ENCODE results near the gene OXSR1. TPM values are rescaled to one million over a fixed set of nuclear protein-coding genes. Genes with fewer than 3 reads are reported as not detected.

OXSR1 gene
- total RNA-seq, 1 donor from 2014 or later = 41.1 TPM

- no peaks in the 10 kb centered on the region for H3K36me3 Mint-ChIP-seq
- H3K4me1 Mint-ChIP-seq (ENCODE audit: unreplicated experiment) = peaks cover 21% of the 10 kb centered on the region
- H3K27me3 Mint-ChIP-seq = no peaks in the 10 kb centered on the region
- H3K27ac Mint-ChIP-seq = peak overlapping the region; percentile 99
- no peak overlapping the region for H3K4me3 Mint-ChIP-seq
- no peak for DNase-seq (ENCODE audit: extremely low spot score, unreplicated experiment)
- peaks cover 8% of the 10 kb centered on the region for H3K9me3 Mint-ChIP-seq
- no peak for TF ChIP-seq CTCF (conservative IDR thresholded peaks at IDR 0.05)
Observed at GRCh38 chr3:38152609-38153008, 12.7 kb upstream of the OXSR1 start.

- Mint-ChIP-seq H3K9me3 (peaks cover 8% of the 10 kb centered on the region), H3K36me3 (no peaks in the 10 kb centered on the region), H3K27me3 (no peaks in the 10 kb centered on the region), H3K4me1 (ENCODE audit: unreplicated experiment) (peaks cover 21% of the 10 kb centered on the region), H3K27ac (peak overlapping the region; percentile 99), H3K4me3 (peak overlapping the region; percentile 69)
- no peak for TF ChIP-seq CTCF (conservative IDR thresholded peaks at IDR 0.05)
- no peak for DNase-seq (ENCODE audit: extremely low spot score, unreplicated experiment)
Observed at GRCh38 chr3:38153221-38153620, 12.1 kb upstream of the OXSR1 start.

GRCh38 chr3:38154033-38154494 is 11.3 kb upstream of the OXSR1 start:
- Mint-ChIP-seq H3K36me3 (no peaks in the 10 kb centered on the region), H3K4me1 (ENCODE audit: unreplicated experiment) (peaks cover 21% of the 10 kb centered on the region), H3K27ac (peak overlapping the region; percentile 99), H3K27me3 (no peaks in the 10 kb centered on the region), H3K4me3 (peak overlapping the region; percentile 69), H3K9me3 (peaks cover 8% of the 10 kb centered on the region)
- TF ChIP-seq CTCF (conservative IDR thresholded peaks at IDR 0.05) = no peak
- DNase-seq (ENCODE audit: extremely low spot score, unreplicated experiment) = no peak

GRCh38 chr3:38154625-38155255 is 10.6 kb upstream of the OXSR1 start:
- Mint-ChIP-seq H3K4me3 (peak overlapping the region; percentile 69), H3K36me3 (no peaks in the 10 kb centered on the region), H3K27me3 (no peaks in the 10 kb centered on the region), H3K4me1 (ENCODE audit: unreplicated experiment) (peaks cover 21% of the 10 kb centered on the region), H3K27ac (peak overlapping the region; percentile 99), H3K9me3 (peaks cover 8% of the 10 kb centered on the region)
- DNase-seq (ENCODE audit: extremely low spot score, unreplicated experiment) = peak; percentile 11
- TF ChIP-seq CTCF (conservative IDR thresholded peaks at IDR 0.05) = no peak

- no peak for TF ChIP-seq CTCF (conservative IDR thresholded peaks at IDR 0.05)
- Mint-ChIP-seq H3K27me3 (no peaks in the 10 kb centered on the region), H3K9me3 (peaks cover 8% of the 10 kb centered on the region), H3K4me1 (ENCODE audit: unreplicated experiment) (peaks cover 21% of the 10 kb centered on the region), H3K27ac (peak overlapping the region; percentile 99), H3K4me3 (no peak overlapping the region), H3K36me3 (no peaks in the 10 kb centered on the region)
- DNase-seq (ENCODE audit: extremely low spot score, unreplicated experiment) = peak; percentile 16
Observed at GRCh38 chr3:38155825-38156224, 9.5 kb upstream of the OXSR1 start.
